Measurements from ENCODE around the gene MYO5A.
"Not testable (repeated sequence)": the region's sequence is repeated elsewhere in the genome, so short reads cannot be mapped to it uniquely, and the experiment has no call there.

MYO5A gene

DNA sequence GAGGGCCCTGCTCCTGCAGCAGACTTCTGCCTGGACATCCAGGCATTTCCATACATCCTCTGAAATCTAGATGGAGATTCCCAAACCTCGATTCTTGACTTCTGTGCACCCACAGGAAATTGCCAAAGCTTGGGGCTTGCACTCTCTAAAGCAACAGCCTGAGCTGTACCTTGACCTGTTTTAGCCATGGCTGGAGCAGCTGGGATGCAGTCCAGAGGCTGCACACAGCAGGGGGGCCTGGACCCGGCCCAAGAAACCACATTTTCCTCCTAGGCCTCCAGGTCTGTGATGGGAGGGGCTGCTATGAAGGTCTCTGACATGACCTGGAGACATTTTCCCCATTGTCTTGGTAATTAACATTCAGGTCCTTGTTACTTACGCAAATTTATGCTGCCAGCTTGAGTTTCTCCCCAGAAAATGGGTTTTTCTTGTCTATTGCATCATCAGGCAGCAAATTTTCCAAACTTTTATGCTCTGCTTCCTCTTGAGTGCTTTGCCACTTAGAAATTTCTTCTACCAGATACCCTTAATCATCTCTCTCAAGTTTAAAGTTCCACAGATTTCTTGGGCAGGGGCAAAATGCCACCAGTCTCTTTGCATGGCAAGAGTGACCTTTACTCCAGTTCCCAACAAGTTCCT, 11.8 kb upstream of the MYO5A start:
- no peak for DNase-seq (ENCODE audit: low read depth)

DNA sequence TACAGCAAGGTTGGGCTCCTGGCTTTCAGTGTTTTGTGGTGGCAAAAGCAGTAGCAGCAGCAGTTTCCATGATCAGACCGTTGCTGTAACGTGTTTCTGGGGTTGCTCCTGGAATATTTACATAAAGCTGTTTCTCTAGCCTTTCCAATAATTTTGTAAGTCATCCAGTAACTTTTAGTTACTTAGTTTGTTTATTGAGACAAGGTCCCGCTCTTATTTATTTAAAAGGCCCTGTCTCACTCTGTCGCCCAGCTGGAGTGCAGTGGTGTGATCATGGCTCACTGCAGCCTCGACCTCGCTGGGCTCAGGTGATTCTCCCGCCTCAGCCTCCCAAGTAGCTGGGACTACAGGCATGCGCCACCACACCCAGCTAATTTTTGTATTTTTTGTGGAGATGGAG, 8.8 kb upstream of the MYO5A start:
- no peak for DNase-seq (ENCODE audit: low read depth)

DNA sequence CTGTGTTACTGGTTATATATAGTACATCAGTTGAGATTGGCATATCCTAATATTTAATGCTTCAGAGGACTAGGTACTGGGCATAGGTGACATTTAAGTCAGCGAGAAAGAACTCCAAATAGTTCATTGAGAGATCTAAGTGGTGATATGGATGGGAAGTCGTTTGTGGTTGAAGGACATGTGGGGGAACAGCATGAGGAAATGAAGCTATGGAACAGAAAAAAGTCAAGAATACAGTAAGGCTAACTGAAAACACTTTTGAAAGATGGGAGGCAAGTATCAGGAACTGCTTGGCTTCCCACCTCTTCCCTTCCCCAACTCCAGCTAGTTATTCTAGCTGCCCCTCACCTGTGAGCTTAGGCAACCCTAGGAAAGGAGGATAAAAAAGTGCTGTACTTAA, 3.7 kb upstream of the MYO5A start:
- DNase-seq (ENCODE audit: low read depth): no peak

DNA sequence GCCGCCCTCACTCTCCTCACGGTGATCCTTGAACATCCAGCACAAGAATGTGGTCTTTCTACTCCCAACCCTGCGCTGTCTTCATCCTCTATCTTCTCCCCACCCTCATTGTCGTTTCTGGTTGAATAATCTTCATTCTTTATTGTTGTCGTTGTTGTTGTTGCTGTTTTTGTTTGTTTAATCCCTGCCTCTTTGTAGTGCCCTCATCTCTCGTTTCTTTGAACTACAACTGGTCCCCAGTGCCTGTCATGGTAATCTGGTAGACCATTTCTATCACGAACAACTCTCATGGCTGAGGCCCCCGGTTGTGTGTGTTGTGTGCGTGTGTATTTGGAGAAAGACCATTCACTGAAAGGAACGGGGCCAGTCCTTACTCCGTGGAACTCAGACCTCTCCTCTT, 1.3 kb upstream of the MYO5A start:
- no peak for DNase-seq (ENCODE audit: low read depth)

DNA sequence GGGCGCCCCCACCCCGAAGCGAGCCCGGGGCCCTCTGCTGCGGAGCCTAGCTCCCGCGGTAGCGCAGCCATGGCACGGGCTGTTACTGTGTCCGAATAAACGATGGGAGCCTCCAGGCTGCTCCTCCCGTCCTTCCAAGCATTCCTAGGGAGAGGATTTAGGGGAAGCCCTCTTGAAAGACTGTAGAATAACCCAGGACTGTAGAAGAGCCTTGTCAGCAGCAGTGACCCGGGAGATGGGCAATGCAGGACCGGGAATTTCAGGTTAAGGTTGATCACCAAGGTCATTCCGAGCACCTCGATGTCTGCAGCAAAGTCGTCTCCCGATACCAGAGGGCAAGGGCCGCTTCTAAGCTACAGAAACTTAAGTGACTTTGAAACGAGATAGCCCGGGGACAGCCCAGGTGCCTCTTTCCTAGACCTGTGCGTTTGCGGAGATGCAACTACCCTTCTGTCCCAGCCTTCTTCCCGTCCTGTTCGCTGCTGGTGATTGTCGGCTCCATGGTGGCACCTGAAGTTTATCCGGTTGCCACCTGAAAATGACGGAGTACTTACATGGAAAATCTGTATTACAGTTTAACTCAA, 753 bp upstream of the MYO5A start:
- DNase-seq (ENCODE audit: low read depth): peak; percentile 8

DNA sequence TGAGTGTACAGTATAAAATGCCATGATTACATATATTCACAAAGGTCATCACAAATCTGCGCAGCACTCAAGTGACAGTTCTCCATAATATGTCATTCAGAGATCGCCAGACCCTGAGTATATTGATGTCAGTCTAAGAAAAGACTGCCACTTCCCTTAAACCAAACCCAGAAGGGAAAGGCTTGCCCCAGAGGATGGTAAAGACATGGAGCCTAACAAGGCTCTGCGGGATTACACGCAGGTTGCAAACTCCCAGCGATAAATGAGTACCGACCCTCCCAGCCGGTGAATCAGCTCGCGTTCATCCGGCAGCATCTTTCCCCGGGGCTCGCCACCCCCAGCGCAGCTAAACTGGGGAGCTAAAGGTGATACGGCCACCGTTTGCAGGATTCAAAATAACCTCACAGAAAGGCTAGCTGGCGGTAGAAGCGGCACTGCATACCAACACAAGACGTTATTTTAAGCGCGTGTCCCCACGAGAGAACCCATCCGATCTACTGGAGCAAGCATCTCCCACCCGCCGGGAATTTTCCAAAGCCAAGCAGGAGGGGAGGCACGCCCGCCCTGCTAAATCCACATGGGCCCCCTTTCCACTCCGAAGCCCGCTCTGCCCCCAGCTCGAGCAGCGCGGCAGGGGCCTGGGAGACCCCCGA, 643 bp downstream of the MYO5A start:
- DNase-seq (ENCODE audit: low read depth): peak; percentile 26

DNA sequence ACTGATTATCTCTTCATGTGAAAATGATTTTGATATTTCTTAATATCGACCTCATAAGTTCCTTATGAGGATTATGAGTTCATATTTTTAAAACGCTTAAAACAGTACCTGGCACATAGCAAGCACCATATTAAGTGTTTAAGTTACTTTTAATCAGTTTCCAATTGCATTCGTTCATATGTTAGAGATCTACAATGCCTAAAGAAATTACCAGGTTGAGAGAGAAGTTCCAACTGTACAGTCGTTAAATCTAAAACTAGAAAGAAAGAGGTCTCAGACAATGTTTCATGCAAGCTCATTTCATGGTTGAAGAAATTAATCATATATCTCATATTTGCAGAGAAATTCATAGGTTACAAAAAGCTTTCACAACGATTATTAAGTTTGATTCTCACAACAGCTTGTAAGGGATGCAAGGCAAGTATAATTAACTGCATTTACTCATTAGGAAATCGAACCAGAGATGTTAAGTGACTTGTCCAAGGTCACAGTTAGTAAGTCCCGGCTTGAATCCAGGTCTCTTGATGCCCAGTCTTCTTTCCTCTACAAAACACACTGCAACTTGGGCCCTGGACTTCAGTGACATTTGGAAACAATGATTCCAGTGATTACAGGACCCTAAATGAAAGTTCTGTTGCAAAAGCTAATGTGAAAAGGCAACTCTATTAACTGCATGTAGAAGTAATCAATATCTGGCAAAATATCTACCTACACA, 1.3 kb downstream of the MYO5A start:
- DNase-seq (ENCODE audit: low read depth): no peak

DNA sequence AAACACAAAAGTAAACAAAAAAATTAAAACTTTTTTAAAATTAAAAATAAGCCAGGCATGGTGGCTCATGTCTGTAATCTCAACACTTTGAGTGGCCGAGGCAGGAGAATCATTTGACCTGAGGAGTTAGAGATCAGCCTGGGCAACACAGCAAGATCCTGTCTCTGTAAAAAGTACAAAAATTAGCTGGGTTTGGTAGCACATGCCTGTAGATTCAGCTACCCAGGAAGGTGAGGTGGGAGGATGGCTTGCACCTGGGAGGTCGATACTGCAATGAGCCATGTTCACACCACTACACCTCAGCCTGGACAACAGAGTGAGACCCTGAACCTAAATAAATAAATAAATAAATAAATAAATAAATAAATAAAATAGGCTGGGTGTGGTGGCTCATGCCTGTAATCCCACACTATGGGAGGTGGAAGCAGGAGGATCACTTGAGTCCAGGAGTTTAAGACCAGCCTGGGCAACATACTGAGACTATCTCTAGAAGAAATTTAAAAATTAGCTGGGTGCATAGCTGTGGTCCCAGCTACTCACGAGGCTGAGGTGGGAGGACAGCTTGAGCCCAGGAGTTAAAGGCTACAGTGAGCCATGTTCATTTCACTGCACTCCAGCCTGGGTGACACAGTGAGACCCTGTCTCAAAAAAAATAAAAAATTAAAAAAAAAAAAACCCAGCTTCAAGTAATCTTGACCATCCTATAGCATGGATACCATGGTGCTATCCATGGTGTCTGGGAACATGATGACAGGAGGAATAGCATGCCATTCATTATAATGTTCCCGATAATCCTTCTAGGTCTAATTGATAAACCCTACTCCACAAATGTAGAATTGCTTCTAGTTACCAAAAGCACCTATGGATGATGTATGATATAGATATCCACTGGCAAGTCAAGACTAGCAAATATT, 4.2 kb downstream of the MYO5A start:
- no peak for DNase-seq (ENCODE audit: low read depth)

DNA sequence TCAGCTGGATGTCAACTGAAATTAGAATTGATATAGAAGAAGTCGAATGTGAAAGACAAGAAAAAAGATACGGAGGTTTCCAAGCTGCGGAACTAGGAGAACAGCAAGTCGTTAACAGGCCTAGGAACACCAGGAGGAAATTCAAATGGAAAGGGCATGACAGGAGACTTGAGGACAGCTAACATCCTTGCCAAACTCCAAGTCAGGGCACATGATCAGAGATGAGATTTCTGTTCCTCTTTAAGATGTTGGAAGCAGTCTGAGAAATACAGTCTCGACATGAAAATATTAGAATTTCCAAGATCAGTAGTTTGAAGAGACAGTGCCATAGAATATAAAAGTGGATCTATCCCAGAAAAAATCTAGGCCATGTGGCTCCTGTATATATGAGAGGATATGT, 5.0 kb downstream of the MYO5A start:
- no peak for DNase-seq (ENCODE audit: low read depth)

DNA sequence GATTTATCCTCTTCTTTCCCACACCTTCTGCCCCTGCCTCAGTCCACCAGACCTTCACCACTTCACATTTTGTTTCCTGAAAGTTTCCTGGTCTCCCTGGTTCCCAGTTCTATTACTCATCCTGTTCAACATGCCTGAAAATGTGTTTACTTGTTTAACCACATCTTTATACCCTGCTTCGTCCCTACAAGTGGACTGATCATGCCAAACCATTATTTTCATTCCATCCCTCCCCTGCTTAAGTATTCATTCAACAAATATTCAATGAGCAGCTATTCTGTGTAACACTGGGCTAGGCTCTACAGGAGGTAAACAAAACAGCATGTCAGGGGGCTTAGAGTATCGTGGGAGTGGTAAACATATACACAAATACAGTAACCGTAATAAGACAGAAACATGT, 5.5 kb downstream of the MYO5A start:
- no peak for DNase-seq (ENCODE audit: low read depth)

DNA sequence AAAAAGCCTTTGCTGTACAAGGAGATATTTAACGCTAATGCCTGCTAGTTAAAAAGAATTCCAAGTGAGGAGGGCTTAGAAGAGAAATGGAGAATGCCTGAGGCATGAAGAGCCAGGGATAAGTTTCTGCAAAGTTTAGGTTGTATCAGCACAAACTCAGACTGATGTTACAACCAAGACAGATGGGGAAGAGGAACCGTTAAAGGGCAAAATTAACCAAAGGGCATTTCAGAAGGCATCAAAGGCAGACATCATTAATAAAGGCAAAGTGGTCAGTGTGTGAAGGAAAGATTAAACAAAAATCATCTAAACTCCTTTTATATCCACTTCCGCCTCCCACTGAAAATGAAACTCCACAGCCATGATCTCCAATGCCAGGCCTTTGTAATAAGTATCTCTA, 7.0 kb downstream of the MYO5A start:
- no peak for DNase-seq (ENCODE audit: low read depth)

DNA sequence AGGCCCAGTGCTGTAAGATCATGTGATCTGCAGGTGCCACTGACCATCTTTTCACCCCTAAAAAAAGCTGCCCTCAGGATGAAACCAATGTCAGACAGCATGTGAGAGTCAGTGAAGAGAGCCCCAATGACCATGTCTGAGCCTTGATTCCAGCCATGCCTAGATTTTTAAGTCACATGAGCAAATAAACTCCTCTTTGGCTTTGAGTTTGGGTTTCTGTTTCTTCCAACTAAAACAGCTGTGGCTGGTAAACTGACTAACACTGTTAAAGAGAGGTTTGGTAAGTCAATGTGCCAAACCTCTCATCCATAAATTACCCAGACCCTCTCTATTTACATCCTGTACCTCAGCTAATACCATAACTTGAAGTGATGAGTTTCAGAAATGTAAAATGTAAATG, 8.3 kb downstream of the MYO5A start:
- no peak for DNase-seq (ENCODE audit: low read depth)

DNA sequence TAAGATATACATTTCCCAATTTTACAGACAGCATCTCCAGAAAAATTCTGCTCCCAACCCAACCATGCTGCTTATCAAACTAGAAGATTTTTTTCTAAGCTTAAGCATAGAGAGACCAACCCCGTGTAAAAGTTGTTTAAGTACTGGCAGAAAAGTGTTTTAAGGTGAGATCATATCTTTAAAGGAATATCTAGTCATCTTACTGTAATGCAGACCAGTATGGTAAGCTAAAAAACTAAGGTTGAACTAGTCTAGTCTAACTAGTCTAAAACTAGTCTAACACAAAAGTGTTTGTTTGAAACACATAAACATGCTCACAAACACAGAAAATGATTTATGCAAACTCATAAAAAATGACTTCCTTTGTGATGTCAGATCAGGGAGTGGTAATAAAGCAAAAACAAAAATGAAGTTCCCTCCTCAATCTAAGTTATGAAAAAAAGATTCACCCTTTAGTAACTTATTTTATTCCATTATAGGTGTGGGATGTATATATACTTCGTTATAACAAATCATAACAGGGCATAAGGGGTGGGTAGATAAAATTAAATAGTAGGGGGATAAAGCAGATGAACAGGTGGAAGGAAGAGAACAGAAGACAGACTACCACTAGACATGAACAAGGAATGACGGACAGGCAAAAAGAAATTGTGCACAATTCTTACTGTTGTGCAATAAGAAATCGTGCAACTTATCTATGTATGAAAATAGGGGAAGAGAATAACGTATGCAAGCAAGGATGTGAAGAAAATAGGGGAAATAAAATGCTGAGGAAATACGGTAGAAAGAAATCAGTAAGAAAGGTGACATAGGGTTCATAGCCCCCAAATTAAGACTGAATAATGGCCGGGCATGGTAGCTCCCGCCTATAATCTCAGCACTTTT, 10.0 kb downstream of the MYO5A start:
- DNase-seq (ENCODE audit: low read depth): no peak

DNA sequence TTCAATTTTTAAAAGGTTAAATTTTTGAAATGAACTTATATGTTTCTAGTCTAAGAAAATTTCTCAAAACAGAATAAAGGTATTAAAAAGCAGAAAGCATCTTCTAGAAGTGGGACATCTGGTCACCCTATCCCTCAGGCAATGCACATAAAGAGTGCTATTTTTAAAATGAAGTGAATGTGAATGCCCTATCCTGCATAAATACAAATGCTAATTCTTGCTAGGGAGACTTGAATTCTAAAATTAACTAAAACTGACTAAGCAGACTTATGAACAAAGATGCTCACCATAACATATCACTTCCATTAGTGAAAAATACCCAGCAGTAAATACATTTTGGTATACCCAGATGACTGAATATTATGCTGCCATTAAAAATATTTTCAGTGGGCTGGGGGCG, 11.7 kb downstream of the MYO5A start:
- DNase-seq (ENCODE audit: low read depth): no peak

DNA sequence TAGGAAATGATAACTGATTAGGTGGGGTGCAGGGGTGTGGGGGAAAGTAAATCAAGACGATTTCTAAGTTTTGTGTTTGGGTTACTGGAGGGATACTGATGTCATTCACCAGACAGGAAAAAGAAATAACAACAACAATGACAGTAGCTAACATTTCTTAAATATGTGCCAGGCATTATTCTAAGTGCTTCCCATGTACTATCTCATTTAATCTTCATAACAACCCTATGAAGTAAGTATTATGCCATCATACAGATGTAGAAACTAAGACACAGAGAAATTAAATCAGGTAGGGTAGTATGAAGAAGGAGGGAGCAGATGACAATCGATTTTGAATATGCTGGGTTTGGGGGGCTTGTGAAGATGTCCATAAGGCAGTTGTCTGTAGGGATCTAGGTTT, 13.3 kb downstream of the MYO5A start:
- DNase-seq (ENCODE audit: low read depth): no peak

DNA sequence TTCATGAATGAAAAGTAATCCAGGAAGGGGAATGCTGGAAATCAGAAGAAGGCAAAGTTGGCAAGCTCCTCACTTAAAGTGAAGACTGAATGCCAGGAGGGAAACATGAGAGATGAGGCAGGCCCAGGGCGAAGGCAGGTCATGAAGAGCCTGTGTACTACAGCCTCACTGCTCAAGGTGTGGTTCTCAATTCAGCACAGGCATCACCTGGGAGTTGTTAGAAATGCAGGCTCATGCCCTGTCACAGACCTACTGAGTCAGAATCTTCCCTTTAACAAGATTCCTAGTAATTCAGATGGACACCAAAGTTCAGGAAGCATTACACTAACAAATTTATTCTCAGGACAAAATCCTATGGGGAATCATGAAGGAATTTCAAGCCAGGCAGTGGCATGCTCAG, 14.2 kb downstream of the MYO5A start:
- no peak for DNase-seq (ENCODE audit: low read depth)

DNA sequence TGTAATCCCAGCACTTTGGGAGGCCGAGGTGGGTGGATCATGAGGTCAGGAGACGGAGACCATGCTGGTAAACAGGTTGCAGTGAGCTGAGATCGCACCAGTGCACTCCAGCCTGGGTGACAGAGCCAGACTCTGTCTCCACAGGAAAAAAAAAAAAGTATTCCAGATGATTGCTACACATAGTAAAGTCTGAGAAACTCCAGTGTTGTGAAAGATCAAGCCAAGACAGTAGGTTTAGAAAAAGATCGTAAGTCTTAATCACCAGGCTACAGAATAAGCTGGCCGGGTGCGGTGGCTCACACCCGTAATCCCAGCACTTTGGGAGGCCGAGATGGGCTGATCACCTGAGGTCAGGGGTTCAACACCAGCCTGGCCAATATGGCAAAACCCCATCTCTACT, 15.8 kb downstream of the MYO5A start:
- DNase-seq (ENCODE audit: low read depth): not testable (repeated sequence)

DNA sequence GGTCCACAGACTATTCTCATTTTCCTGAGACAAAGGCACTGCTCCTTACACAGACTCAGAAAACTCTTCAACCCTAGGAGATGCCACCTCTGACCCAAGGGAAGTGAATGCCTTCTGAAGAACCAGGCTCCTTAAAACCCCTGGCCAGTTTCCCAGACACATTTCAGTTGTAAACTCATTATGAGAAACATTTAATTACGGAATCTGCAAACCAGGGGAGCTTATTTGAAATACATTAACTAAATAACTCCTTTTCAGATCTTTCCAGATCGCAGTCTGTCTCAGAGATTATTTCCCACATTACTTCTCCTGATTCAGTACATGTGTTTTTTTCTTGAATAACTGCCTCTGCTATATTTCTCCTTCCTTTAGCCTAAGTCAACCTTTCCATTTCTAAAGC, 17.6 kb downstream of the MYO5A start:
- DNase-seq (ENCODE audit: low read depth): no peak

DNA sequence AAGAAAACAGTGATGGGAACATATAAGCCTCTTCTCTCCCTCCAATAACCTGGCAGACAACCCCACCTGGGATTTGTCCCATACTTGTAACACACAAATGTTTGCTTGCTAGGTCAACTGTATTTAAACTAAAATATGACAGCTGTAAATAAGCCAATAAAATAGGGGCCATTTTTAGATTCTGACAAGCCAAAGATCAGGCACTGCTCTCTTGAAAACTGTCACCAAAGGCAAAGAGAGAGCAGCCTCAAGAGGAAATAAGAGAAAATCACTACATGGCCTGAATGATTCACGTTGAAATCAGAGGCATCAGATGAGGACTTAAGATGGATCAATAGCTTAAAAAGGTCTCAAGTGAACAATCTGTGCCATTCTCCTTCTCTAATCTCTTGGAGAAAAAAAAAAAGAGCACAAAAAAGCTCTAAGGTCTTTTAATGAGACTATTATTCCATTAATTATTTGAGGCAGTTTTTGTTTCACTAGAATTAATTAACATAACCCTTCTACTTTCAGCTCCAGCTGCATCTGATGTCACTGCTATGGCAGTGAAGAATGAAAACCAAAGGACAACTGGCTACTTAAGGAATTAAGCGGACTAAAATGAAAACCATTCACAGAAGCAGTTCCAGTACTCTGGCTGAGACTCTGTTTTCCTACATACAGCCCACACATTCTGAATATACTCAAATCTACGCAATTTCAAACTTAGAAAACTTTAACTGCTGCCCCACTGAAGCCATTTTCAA, 19.0 kb downstream of the MYO5A start:
- DNase-seq (ENCODE audit: low read depth): no peak

DNA sequence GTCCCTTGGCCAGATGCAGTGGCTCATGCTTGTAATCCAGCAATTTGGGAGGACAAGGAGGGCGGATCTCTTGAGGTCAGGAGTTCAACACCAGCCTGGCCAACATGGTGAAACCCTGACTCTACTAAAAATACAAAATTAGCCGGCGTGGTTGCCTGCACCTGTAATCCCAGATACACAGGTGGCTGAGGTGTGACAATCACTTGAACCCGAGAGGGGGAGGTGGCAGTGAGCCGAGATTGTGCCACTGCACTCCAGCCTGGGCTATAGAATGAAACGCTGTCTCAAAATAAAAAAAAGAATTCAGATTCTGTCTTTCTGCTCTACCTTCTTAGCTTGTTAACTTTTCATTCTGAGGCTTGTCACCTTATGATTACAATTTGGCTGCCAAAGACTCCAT, 22.1 kb downstream of the MYO5A start:
- no peak for DNase-seq (ENCODE audit: low read depth)
